ENCODE data around the gene COLEC12.

DNA sequence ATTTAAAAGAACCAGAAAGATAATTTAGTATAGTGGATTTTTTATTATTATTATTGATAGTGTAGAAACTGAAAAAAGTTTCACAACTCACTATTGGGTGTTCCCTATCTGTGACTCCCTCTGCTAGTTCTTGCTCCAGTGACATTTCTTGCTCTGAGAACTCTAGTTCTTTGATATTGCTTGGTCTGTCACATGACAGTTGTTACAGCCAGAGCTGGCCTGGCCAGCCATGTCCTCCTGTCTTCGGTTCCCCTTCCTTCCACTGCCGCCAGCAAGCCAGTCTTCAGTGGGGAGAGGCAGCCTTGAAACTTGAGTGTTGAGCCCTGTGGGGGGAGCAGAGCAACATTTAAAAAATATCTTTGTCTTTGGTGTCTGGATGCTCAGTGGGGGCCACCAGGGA is 225.0 kb downstream of the COLEC12 start:
- TF ChIP-seq POLR2A (IDR thresholded peaks at IDR 0.05; ENCODE audit: low read length) (no peak), GATA1 (IDR thresholded peaks at IDR 0.05; ENCODE audit: low read depth, low read length) (no peak)
